CD8-positive, alpha-beta memory T cell (primary cell): Measurements from ENCODE around the gene GALNT6. TPM values are rescaled to one million over a fixed set of nuclear protein-coding genes. Genes with fewer than 3 reads are reported as not detected.

Experiments
- CTCF ChIA-PET: fragments of 350-600 bp; sonication (Branson Sonifier 250); formaldehyde crosslinking; loops from one replicate; lab custom pipeline; 2021; ENCODE audit warnings: antibody characterized with exemption; lab: Charles Lee
- POLR2A ChIA-PET: fragments of 350-600 bp; sonication (Branson Sonifier 250); formaldehyde crosslinking; loops from one replicate; lab custom pipeline; 2021; ENCODE audit warnings: antibody characterized with exemption; lab: Charles Lee
- DNase-seq, 5 donors: peaks; one replicate each; pipeline versions ENCODE4 v3.0.0 to v3.0.0-alpha.2; 2020 to 2022; ENCODE audit warnings: mixed read lengths in 1 of 5
- H3K27ac ChIP-seq: one replicate; pipeline ENCODE4 v1.7.0; 2013; ENCODE audit warnings: low read depth, mild to moderate bottlenecking, low read length, moderate library complexity
- H3K27me3 ChIP-seq: 2 replicates; pipeline ENCODE4 v1.7.0; 2013; ENCODE audit warnings: low read length, mild to moderate bottlenecking; ENCODE audit not compliant: insufficient read depth, poor library complexity, severe bottlenecking
- H3K36me3 ChIP-seq: 2 replicates; pipeline ENCODE4 v1.7.0; 2013; ENCODE audit warnings: mild to moderate bottlenecking, low read length, moderate library complexity; ENCODE audit not compliant: insufficient read depth
- H3K4me1 ChIP-seq: 2 replicates; pipeline ENCODE4 v1.7.0; 2013; ENCODE audit warnings: mild to moderate bottlenecking, low read length, moderate library complexity; ENCODE audit not compliant: insufficient read depth
- H3K4me3 ChIP-seq: 2 replicates; pipeline ENCODE4 v1.7.0; 2013; ENCODE audit warnings: mild to moderate bottlenecking, low read length
- H3K9me3 ChIP-seq: 2 replicates; pipeline ENCODE4 v1.7.0; 2013; ENCODE audit warnings: mild to moderate bottlenecking, low read length
- H3K27ac Mint-ChIP-seq, 8 donors: one replicate each; pipeline ENCODE4 v1.8.0; 2020 to 2021; ENCODE audit warnings: mixed read lengths in 8 of 8, mild to moderate bottlenecking in 6 of 8, inconsistent platforms in 3 of 8, moderate library complexity in 3 of 8
- H3K27me3 Mint-ChIP-seq, 2 donors: one replicate each; pipeline ENCODE4 v1.8.0; 2020 to 2021; ENCODE audit warnings: mixed read lengths in 2 of 2, mild to moderate bottlenecking in 1 of 2, moderate library complexity in 1 of 2
- H3K36me3 Mint-ChIP-seq, 3 donors: one replicate each; pipeline ENCODE4 v1.8.0; 2020 to 2021; ENCODE audit warnings: mixed read lengths in 3 of 3, inconsistent platforms in 1 of 3, mild to moderate bottlenecking in 1 of 3
- H3K4me1 Mint-ChIP-seq, 3 donors: one replicate each; pipeline ENCODE4 v1.8.0; 2020 to 2021; ENCODE audit warnings: mixed read lengths in 3 of 3, inconsistent platforms in 1 of 3, mild to moderate bottlenecking in 1 of 3
- H3K4me3 Mint-ChIP-seq, 7 donors: one replicate each; pipeline ENCODE4 v1.8.0; 2020 to 2021; ENCODE audit warnings: mixed read lengths in 7 of 7, mild to moderate bottlenecking in 6 of 7, moderate library complexity in 4 of 7, inconsistent platforms in 2 of 7
- H3K9me3 Mint-ChIP-seq, 5 donors: one replicate each; pipeline ENCODE4 v1.8.0; 2020 to 2022; ENCODE audit warnings: mixed read lengths in 5 of 5, mild to moderate bottlenecking in 3 of 5, moderate library complexity in 2 of 5, inconsistent platforms in 1 of 5
- polyA plus RNA-seq: library from polyadenylated mRNA; unstranded; fragments of 300-500 nt; fragmentation: Illumina TruSeq; gene quantifications from one replicate; pipeline ENCODE4 v1.2.3, GENCODE V29; 2021
- total RNA-seq, 2 experiments: library from RNA; stranded (reverse); gene quantifications; one replicate each; pipeline ENCODE4 v1.2.3, GENCODE V29; 2021

The GALNT6 gene
- total and polyA plus RNA-seq, 3 experiments from 2014 or later = 13.3 to 15.6 (median 13.5) TPM

DNA sequence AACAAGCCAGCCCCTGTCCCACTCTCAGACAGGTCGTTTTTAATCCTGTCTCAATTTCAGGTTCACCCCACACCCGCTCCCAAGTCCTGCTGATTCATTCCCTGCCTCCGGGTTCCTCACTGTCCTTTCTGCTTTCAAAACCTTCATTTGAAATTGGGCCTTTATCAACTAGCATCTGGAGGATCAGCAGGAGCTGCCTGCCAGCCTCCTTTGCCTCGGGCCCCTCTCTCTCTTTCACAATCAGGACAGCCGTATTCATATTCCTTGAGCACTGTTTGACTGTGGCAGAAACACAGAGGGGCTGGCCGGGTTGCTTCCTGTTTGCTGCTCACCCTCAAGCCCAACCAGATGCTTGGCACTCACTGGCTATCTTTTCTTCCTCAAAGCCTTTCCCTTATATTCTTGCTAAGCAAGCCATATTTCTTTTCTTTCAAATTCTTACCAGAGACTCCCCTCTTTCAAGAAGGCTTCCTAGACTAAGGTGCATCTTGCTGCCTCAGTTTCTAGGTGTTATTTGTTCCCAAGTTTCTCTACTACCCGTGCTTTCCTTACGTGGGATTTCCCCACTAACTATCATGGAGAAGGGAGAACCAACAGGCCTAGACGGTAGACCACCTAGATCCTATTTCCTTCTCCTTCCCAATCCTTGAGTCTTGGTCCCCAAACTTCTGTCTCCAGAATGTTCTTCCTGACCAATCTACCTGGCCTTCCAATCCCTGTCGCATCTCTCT, 3.0 kb downstream of the GALNT6 start:
- Mint-ChIP-seq H3K27ac (peak overlapping the region in 6 of 8 donors; percentile 9 to 83 (median 52)), H3K4me3 (peak overlapping the region in 1 of 7 donors; percentile 8), H3K9me3 (no peaks in the 10 kb centered on the region), H3K27me3 (no peaks in the 10 kb centered on the region), H3K36me3 (peaks cover 0 to 15% (median 5%) of the 10 kb centered on the region in 3 donors), H3K4me1 (peaks cover 45 to 73% (median 46%) of the 10 kb centered on the region in 3 donors)
- CTCF ChIA-PET = interaction anchor here (1.3 kb wide), 1 partner anchor 16 kb away, joined by 4 read pairs; no protein-coding TSS in a partner anchor
- DNase-seq = no peak
- H3K4me1 ChIP-seq = peaks cover 55% of the 10 kb centered on the region
- no peaks in the 10 kb centered on the region for H3K36me3 ChIP-seq
- H3K27ac ChIP-seq = no peak overlapping the region
- H3K4me3 ChIP-seq = no peak overlapping the region
- no peaks in the 10 kb centered on the region for H3K9me3 ChIP-seq
- H3K27me3 ChIP-seq = no peaks in the 10 kb centered on the region
- POLR2A ChIA-PET = no interaction called here

DNA sequence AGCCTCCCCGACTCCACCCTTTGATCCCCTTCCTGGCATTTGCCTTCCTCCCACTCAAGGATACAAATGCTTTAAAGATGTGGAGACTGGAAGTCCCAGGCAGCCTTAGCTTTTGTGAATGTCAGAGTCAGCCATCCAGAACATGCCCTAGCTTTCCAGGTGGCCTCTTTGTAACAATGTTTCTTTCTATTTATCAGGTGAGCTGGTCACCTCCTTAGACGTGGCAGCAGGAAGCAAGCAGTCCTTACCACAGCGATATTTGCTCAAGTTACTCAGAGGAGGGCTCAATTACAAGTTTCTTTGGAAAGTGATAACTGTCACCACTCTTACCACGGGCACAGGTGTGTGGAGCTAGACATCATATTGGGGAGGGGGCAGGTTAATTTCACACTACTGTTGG, 4.9 kb downstream of the GALNT6 start:
- Histone ChIP-seq H3K27ac (no peak overlapping the region), H3K36me3 (no peaks in the 10 kb centered on the region), H3K9me3 (no peaks in the 10 kb centered on the region), H3K4me3 (no peak overlapping the region), H3K27me3 (no peaks in the 10 kb centered on the region), H3K4me1 (peaks cover 65% of the 10 kb centered on the region)
- CTCF ChIA-PET = interaction anchor here (0.9 to 1.5 kb wide), 3 partner anchors 10 to 18 kb away, joined by 3 to 5 read pairs (median 3); no protein-coding TSS in a partner anchor
- H3K27ac Mint-ChIP-seq = peak overlapping the region in 3 of 8 donors; percentile 15 to 64 (median 29)
- DNase-seq = no peak
- H3K9me3 Mint-ChIP-seq = no peaks in the 10 kb centered on the region
- H3K27me3 Mint-ChIP-seq = no peaks in the 10 kb centered on the region
- peaks cover 0 to 34% (median 15%) of the 10 kb centered on the region in 3 donors for H3K36me3 Mint-ChIP-seq
- peak overlapping the region in 1 of 7 donors; percentile 32 for H3K4me3 Mint-ChIP-seq
- POLR2A ChIA-PET = no interaction called here
- H3K4me1 Mint-ChIP-seq = peaks cover 42 to 70% (median 54%) of the 10 kb centered on the region in 3 donors

DNA sequence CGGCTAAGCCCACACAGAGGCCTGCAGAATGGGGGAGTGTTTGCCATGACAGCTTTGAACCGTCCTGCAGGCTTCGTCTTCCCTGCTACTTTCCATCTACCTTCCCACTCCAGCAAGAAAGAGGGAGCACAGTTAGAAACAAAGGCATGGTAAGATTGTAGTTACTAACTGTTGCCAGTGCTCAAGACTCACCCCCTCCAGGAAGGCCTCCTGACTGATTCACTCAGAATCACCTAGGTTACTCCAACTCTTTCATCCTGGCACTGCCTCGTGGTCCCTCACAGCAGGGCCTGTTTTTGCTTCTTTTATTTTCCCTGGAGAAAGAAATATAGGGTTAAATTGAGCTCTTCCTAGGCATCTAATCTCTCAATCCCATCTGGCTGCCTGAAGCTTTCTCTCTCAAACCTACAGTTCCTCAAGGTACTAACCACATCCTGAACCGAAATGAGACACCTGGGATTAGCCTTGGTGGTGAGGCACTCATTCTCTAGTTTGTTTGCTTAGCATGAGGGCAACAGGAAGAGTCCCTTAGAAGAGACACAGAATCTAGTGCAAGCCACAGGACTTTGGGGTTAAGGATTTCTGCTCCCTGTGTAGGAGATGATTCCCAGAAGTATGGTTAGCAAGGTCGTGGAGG, 7.8 kb downstream of the GALNT6 start:
- Mint-ChIP-seq H3K27ac (peak overlapping the region in 3 of 8 donors; percentile 8 to 72 (median 57)), H3K9me3 (no peaks in the 10 kb centered on the region), H3K27me3 (no peaks in the 10 kb centered on the region), H3K4me1 (peaks cover 17 to 42% (median 29%) of the 10 kb centered on the region in 3 donors), H3K36me3 (peaks cover 0 to 58% (median 19%) of the 10 kb centered on the region in 3 donors), H3K4me3 (no peak overlapping the region)
- CTCF ChIA-PET = interaction anchor here (1.0 to 1.5 kb wide), 2 partner anchors 11 to 14 kb away, joined by 3 read pairs; no protein-coding TSS in a partner anchor
- POLR2A ChIA-PET = interaction anchor here (1.0 kb wide), 1 partner anchor 14 kb away, joined by 3 read pairs; no protein-coding TSS in a partner anchor
- H3K27ac ChIP-seq = no peak overlapping the region
- H3K36me3 ChIP-seq = peaks cover under 1% of the 10 kb centered on the region
- H3K9me3 ChIP-seq = no peaks in the 10 kb centered on the region
- no peaks in the 10 kb centered on the region for H3K27me3 ChIP-seq
- H3K4me3 ChIP-seq = no peak overlapping the region
- DNase-seq = no peak
- H3K4me1 ChIP-seq = peaks cover 41% of the 10 kb centered on the region

DNA sequence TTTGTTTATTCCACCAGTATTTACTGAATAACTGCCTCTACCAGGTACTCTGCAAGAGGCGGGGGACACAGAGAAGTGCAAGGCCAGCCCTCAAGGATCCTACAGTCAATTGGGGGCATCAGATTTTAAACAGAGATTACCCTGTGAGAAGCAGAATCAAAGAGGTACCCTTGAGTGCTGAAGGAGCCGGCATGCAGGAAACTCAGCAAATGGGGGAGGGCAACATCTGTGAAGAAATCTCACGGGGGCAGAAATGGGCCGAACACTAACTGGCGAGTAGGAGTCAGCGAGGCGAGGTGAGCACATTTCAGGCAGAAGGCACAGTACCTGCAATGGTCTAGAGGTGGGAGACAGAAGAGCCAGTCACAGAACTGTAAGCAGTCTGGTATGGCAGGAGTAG, 9.0 kb downstream of the GALNT6 start:
- H3K4me3 ChIP-seq = no peak overlapping the region
- H3K27me3 ChIP-seq = no peaks in the 10 kb centered on the region
- H3K4me3 Mint-ChIP-seq = peak overlapping the region in 1 of 7 donors; percentile 57
- DNase-seq = no peak
- H3K9me3 ChIP-seq = no peaks in the 10 kb centered on the region
- ChIA-PET POLR2A (no interaction called here), CTCF (no interaction called here)
- peaks cover 6 to 70% (median 25%) of the 10 kb centered on the region in 3 donors for H3K36me3 Mint-ChIP-seq
- no peaks in the 10 kb centered on the region for H3K9me3 Mint-ChIP-seq
- H3K36me3 ChIP-seq = peaks cover 5% of the 10 kb centered on the region
- H3K27me3 Mint-ChIP-seq = no peaks in the 10 kb centered on the region
- peak overlapping the region in 2 of 8 donors; percentile 15 to 75 for H3K27ac Mint-ChIP-seq
- H3K4me1 ChIP-seq = peaks cover 33% of the 10 kb centered on the region
- peaks cover 15 to 30% (median 25%) of the 10 kb centered on the region in 3 donors for H3K4me1 Mint-ChIP-seq
- H3K27ac ChIP-seq = no peak overlapping the region

DNA sequence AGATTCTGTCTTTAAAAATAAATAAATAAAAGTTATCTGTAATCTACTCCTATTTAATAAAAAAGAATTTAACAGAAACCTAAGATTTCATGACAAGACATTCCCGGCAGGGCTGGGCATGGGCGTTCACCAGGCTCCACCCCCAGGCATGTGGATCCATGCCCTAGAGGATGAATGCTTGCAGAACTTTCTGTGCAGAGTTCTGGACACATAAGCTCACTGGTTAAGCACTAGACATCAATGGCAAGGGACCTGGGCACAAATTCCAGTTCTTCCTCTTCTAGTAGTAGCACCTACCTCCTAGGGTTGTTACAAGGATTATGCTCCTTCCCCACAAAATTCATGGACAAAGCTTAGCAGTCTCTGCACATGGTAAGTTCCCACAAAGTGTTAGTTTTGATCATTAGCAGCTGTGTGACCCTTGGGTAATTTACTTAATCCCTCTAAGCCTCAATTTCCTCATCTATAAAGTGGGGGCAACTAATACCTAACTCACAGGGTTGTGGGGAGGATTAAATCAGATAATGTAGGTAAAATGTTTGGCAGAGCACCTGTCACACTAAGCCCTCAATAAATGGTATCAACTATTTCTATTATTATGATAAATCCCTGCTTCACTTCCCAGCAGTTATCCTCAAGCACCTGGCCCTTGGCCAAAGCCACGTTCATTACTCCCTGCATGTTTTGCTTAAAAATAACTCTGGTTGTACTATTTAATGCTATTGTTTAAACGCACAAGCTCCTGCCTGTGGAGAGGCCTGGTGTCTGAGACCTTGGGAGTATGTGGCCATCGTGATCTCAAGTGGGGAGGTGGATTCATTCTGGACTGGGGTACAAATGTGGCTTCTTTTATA, 9.8 kb downstream of the GALNT6 start:
- no peaks in the 10 kb centered on the region for H3K27me3 ChIP-seq
- CTCF ChIA-PET = no interaction called here
- no peaks in the 10 kb centered on the region for H3K9me3 Mint-ChIP-seq
- no peak for DNase-seq
- H3K36me3 Mint-ChIP-seq = peaks cover 6 to 77% (median 24%) of the 10 kb centered on the region in 3 donors
- no peak overlapping the region for H3K27ac ChIP-seq
- POLR2A ChIA-PET = interaction anchor here (0.5 kb wide), 1 partner anchor 55 kb away, joined by 3 read pairs; no protein-coding TSS in a partner anchor
- no peak overlapping the region for H3K4me3 Mint-ChIP-seq
- H3K4me1 Mint-ChIP-seq = peaks cover 15 to 26% (median 25%) of the 10 kb centered on the region in 3 donors
- H3K27me3 Mint-ChIP-seq = no peaks in the 10 kb centered on the region
- H3K9me3 ChIP-seq = no peaks in the 10 kb centered on the region
- peaks cover 5% of the 10 kb centered on the region for H3K36me3 ChIP-seq
- peaks cover 33% of the 10 kb centered on the region for H3K4me1 ChIP-seq
- H3K27ac Mint-ChIP-seq = no peak overlapping the region
- H3K4me3 ChIP-seq = no peak overlapping the region

DNA sequence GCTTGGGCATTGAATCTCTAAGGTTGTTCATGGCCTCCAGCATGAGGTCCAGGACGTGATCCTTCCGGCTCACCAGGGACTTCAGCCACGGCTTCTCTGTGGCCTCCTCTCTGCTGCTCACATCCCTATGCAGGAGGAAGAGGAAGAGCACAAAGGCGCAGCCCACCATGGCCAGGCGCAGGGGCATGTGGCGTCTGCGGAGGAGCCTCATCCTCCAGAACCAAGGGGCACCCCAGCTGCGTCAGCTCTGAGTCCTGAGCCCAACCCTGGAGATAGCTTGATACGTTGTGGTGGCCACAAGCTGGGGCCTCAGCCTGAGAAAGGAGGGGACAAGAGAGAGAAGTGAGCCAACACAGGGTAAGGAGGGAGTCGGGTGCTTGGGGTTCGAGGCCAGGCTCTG, 11.6 kb downstream of the GALNT6 start:
- H3K9me3 Mint-ChIP-seq = no peaks in the 10 kb centered on the region
- ChIA-PET CTCF (no interaction called here), POLR2A (no interaction called here)
- no peaks in the 10 kb centered on the region for H3K9me3 ChIP-seq
- no peak overlapping the region for H3K4me3 ChIP-seq
- peak overlapping the region in 1 of 8 donors; percentile 57 for H3K27ac Mint-ChIP-seq
- peaks cover 6 to 84% (median 30%) of the 10 kb centered on the region in 3 donors for H3K36me3 Mint-ChIP-seq
- no peak for DNase-seq
- no peak overlapping the region for H3K4me3 Mint-ChIP-seq
- H3K27me3 ChIP-seq = no peaks in the 10 kb centered on the region
- H3K4me1 ChIP-seq = peaks cover 32% of the 10 kb centered on the region
- no peaks in the 10 kb centered on the region for H3K27me3 Mint-ChIP-seq
- peaks cover 12 to 28% (median 18%) of the 10 kb centered on the region in 3 donors for H3K4me1 Mint-ChIP-seq
- H3K27ac ChIP-seq = no peak overlapping the region
- H3K36me3 ChIP-seq = peaks cover 5% of the 10 kb centered on the region

DNA sequence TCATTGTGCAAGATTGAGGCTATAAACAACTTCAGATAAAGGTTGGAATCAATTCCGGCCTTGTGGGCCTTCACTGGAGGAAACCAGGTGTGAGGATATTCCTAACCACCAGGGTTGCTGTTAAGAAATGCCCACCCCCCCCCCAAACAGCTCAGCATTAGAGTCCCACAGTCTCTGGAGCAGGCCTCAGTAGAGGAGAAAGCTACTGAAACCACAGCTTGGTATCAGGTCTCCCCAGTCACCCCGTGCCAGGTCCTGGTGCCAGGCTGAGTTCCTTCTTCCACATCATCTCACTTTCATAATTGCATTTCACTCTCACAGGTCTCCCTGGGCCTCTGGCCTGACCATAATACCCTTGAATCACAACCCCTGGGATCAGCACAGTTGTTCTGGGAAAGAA, 12.5 kb downstream of the GALNT6 start:
- CTCF ChIA-PET = no interaction called here
- no peak overlapping the region for H3K4me3 Mint-ChIP-seq

More for the DNA sequence above, 12.5 kb downstream of the GALNT6 start:
- POLR2A ChIA-PET = no interaction called here
- Mint-ChIP-seq H3K27ac (no peak overlapping the region), H3K27me3 (no peaks in the 10 kb centered on the region), H3K9me3 (no peaks in the 10 kb centered on the region), H3K4me1 (peaks cover 7 to 24% (median 14%) of the 10 kb centered on the region in 3 donors), H3K36me3 (peaks cover 6 to 84% (median 31%) of the 10 kb centered on the region in 3 donors)
- H3K4me3 ChIP-seq = no peak overlapping the region
- H3K27ac ChIP-seq = no peak overlapping the region
- H3K27me3 ChIP-seq = no peaks in the 10 kb centered on the region
- peaks cover 8% of the 10 kb centered on the region for H3K36me3 ChIP-seq
- no peak for DNase-seq
- H3K4me1 ChIP-seq = peaks cover 24% of the 10 kb centered on the region
- no peaks in the 10 kb centered on the region for H3K9me3 ChIP-seq
